Liver (tissue), 9 donors: ENCODE data around the gene CXXC4. TPM values are rescaled to one million over a fixed set of nuclear protein-coding genes. Genes with fewer than 3 reads are reported as not detected.
A peak's percentile ranks its signal among the peaks of the same experiment; 100 is the strongest.

ENCODE experiments used
- DNase-seq: peaks from one replicate; pipeline ENCODE4 v3.0.0-alpha.2; 2017; ENCODE audit warnings: low spot score
- H3K27ac ChIP-seq, 2 donors: one replicate each; pipeline ENCODE4 v1.7.0; 2013; ENCODE audit warnings: inconsistent platforms in 2 of 2, low read length in 2 of 2, control low read depth in 1 of 2, low read depth in 1 of 2, mild to moderate bottlenecking in 1 of 2
- H3K27me3 ChIP-seq, 4 donors: one replicate each; pipeline versions ENCODE4 v1.6.1 to v1.7.0; 2013; ENCODE audit warnings: low read length in 3 of 4, inconsistent platforms in 1 of 4, mild to moderate bottlenecking in 1 of 4, moderate library complexity in 1 of 4; ENCODE audit not compliant: control insufficient read depth in 4 of 4, insufficient read depth in 4 of 4
- H3K36me3 ChIP-seq, 4 donors: one replicate each; pipeline versions ENCODE4 v1.6.1 to v1.7.0; 2013; ENCODE audit warnings: low read length in 3 of 4, mild to moderate bottlenecking in 3 of 4, low read depth in 1 of 4, moderate library complexity in 1 of 4; ENCODE audit not compliant: control insufficient read depth in 4 of 4, insufficient read depth in 3 of 4
- H3K4me1 ChIP-seq, 4 donors: one replicate each; pipeline versions ENCODE4 v1.6.1 to v1.7.0; 2013; ENCODE audit warnings: low read length in 3 of 4, mild to moderate bottlenecking in 3 of 4, moderate library complexity in 1 of 4; ENCODE audit not compliant: control insufficient read depth in 4 of 4, insufficient read depth in 4 of 4
- H3K4me3 ChIP-seq, 3 donors: one replicate each; pipeline versions ENCODE4 v1.6.1 to v1.7.0; 2013; ENCODE audit warnings: low read length in 3 of 3, control low read depth in 1 of 3, low read depth in 1 of 3, mild to moderate bottlenecking in 1 of 3
- H3K9ac ChIP-seq, 2 donors: one replicate each; pipeline ENCODE4 v1.7.0; 2013; ENCODE audit warnings: low read length in 2 of 2, mild to moderate bottlenecking in 2 of 2, moderate library complexity in 2 of 2, control low read depth in 1 of 2, low read depth in 1 of 2
- H3K9me3 ChIP-seq, 4 donors: one replicate each; pipeline versions ENCODE4 v1.6.1 to v1.7.0; 2013; ENCODE audit warnings: low read length in 3 of 4; ENCODE audit not compliant: control insufficient read depth in 4 of 4
- EGR1 ChIP-seq, 2 donors: IDR thresholded peaks; 2 replicates each; pipeline ENCODE4 v1.6.1; 2016 to 2018; ENCODE audit warnings: antibody characterized with exemption in 2 of 2, low read depth in 2 of 2
- FOXA1 ChIP-seq: IDR thresholded peaks from 2 replicates; pipeline ENCODE4 v1.6.1; 2016; ENCODE audit warnings: antibody characterized with exemption
- FOXA2 ChIP-seq: IDR thresholded peaks from 2 replicates; pipeline ENCODE4 v1.6.1; 2016; ENCODE audit warnings: antibody characterized with exemption
- GABPA ChIP-seq, 2 donors: IDR thresholded peaks in 1 of 2; conservative IDR thresholded peaks in 1 of 2; 2 replicates each; pipeline ENCODE4 v1.6.1; 2016; ENCODE audit warnings: antibody characterized with exemption in 2 of 2, mild to moderate bottlenecking in 1 of 2, moderate library complexity in 1 of 2
- HNF4A ChIP-seq, 2 donors: conservative IDR thresholded peaks; 2 replicates each; pipeline ENCODE4 v1.6.1; 2016; ENCODE audit warnings: antibody characterized with exemption in 2 of 2, mild to moderate bottlenecking in 2 of 2
- HNF4G ChIP-seq: IDR thresholded peaks from 2 replicates; pipeline ENCODE4 v1.6.1; 2016; ENCODE audit warnings: antibody characterized with exemption
- JUND ChIP-seq, 2 donors: IDR thresholded peaks; 2 replicates each; pipeline ENCODE4 v1.6.1; 2016; ENCODE audit warnings: antibody characterized with exemption in 2 of 2
- NR2F2 ChIP-seq: IDR thresholded peaks from 2 replicates; pipeline ENCODE4 v1.6.1; 2016; ENCODE audit warnings: antibody characterized with exemption
- RAD21 ChIP-seq, 2 donors: IDR thresholded peaks; 2 replicates each; pipeline ENCODE4 v1.6.1; 2016; ENCODE audit warnings: antibody characterized with exemption in 2 of 2, mild to moderate bottlenecking in 2 of 2
- RXRA ChIP-seq, 2 donors: IDR thresholded peaks; 2 replicates each; pipeline ENCODE4 v1.6.1; 2017 to 2018; ENCODE audit warnings: antibody characterized with exemption in 2 of 2, mild to moderate bottlenecking in 1 of 2
- SP1 ChIP-seq: IDR thresholded peaks from 2 replicates; pipeline ENCODE4 v1.6.1; 2018; ENCODE audit warnings: antibody characterized with exemption, mild to moderate bottlenecking
- TAF1 ChIP-seq: conservative IDR thresholded peaks from 2 replicates; pipeline ENCODE4 v1.6.1; 2016; ENCODE audit warnings: antibody characterized with exemption, mild to moderate bottlenecking
- YY1 ChIP-seq: IDR thresholded peaks from 2 replicates; pipeline ENCODE4 v1.6.1; 2016; ENCODE audit warnings: antibody characterized with exemption, mild to moderate bottlenecking
- WGBS: extraction: QIAGEN DNeasy Blood & Tissue Kit; methylation state at CpG from one replicate; pipeline ENCODE4 v1.1.7; 2013; 5-methylcytosine and 5-hydroxymethylcytosine counted together
- polyA plus RNA-seq, 2 donors: library from polyadenylated mRNA; stranded (reverse) in 1 of 2; unstranded in 1 of 2; fragments of 200-250 nt in 1 of 2; fragments of >200 nt in 1 of 2; fragmentation: Nextera tagmentation in 1 of 2; extraction: Ambion mirVana in 1 of 2; gene quantifications; one replicate each; pipeline versions ENCODE4 v1.2.1 to v1.2.3, GENCODE V29; 2013 to 2015
- total RNA-seq, 2 donors: library from RNA; depleted of rRNA; stranded (reverse); fragments of >200 nt; gene quantifications; one replicate each; pipeline ENCODE4 v1.2.3, GENCODE V29; 2014
- TF ChIP-seq, protein P1 (sequence below): IDR thresholded peaks from 2 replicates; pipeline ENCODE4 v1.6.1; 2016; ENCODE audit warnings: antibody characterized with exemption
- TF ChIP-seq, protein P2 (sequence below): fragments of 150-350 bp; IDR thresholded peaks from 2 replicates; pipeline ENCODE4 v1.5.1; 2017; ENCODE audit warnings: improper control_type of control experiment, low read depth, low read length; ENCODE audit not compliant: missing input control
- TF ChIP-seq, protein P3 (sequence below): IDR thresholded peaks from 2 replicates; pipeline ENCODE4 v1.6.1; 2016; ENCODE audit warnings: antibody characterized with exemption, mild to moderate bottlenecking
- TF ChIP-seq, protein P4 (sequence below): IDR thresholded peaks from 2 replicates; pipeline ENCODE4 v1.6.1; 2016; ENCODE audit warnings: antibody characterized with exemption
- TF ChIP-seq, protein P5 (sequence below): IDR thresholded peaks from 2 replicates; pipeline ENCODE4 v1.6.1; 2016; ENCODE audit warnings: antibody characterized with exemption
- donor health status: healthy.
- donor health status: healthy.
- donor health status: healthy.
- donor health status: healthy.
- donor health status: healthy.

CXXC4 gene
- total and polyA plus RNA-seq, 4 donors, result 0.17 to 1.2 (median 1.00) TPM

DNA sequence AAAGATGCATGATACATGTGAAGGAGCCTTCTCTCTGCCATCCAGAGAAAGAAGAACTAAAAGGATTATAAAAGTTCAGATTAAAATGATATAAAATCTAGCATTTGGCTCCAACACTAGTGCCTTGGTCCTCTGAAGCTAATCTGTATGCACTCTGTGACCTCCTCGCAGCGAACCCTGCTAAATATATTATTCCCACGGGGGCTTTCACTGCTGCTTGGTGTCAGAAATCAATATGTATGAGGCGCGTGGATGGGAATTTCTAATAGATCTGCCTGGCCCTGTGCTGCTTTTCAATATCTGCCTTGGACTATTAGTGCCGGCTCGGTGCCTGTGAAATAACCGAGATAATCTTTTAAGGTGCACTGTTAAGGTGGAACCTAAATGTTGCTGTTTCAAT is 69.7 kb downstream of the CXXC4 start (continued):
- no peak for TF ChIP-seq JUND (IDR thresholded peaks at IDR 0.05)
- TF ChIP-seq NR2F2, result no peak
- no peak for TF ChIP-seq HNF4G
- TF ChIP-seq, protein P1, sequence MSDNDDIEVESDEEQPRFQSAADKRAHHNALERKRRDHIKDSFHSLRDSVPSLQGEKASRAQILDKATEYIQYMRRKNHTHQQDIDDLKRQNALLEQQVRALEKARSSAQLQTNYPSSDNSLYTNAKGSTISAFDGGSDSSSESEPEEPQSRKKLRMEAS, result no peak
- TF ChIP-seq EGR1 (IDR thresholded peaks at IDR 0.05; ENCODE audit: low read depth in 2 of 2), result no peak
- no peak for TF ChIP-seq RAD21 (IDR thresholded peaks at IDR 0.05)
- TF ChIP-seq HNF4A (conservative IDR thresholded peaks at IDR 0.05), result no peak

DNA sequence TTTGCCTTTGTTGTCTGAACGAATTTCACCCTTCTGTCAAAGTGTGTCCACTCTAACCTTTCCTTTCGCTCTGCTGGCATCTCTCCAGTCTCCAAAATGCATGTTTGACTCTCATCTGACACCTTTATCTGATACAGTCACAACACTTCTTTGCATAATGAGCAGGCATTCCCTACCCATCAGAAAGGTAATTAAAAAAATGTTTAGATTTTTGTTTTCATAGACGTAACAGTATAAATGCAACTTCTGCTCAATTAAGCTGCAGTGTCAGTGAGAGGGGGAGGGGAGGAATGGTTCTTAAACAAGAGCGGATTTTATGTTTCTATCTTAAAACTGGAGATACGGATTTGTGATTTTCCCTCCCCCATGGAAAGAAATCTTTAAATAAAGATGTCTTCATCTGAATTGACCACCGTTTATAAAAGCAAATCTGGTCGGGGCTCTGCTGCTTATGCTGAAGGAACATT is 70.2 kb downstream of the CXXC4 start:
- Histone ChIP-seq H3K36me3 (no peaks in the 10 kb centered on the region), H3K9ac (peak overlapping the region in 1 of 2 donors; percentile 54), H3K4me3 (peak overlapping the region; percentile 60 to 71 (median 63)), H3K27me3 (no peaks in the 10 kb centered on the region), H3K27ac (no peak overlapping the region), H3K4me1 (peaks cover 0 to 8% (median 2%) of the 10 kb centered on the region in 4 donors), H3K9me3 (no peaks in the 10 kb centered on the region)
- 20% methylated on average over 7 of the region's 7 CpGs for WGBS
- DNase-seq, result no peak
- TF ChIP-seq EGR1 (IDR thresholded peaks at IDR 0.05; ENCODE audit: low read depth in 2 of 2), result no peak
- TF ChIP-seq FOXA2, result no peak
- TF ChIP-seq HNF4A (conservative IDR thresholded peaks at IDR 0.05), result no peak
- TF ChIP-seq RAD21 (IDR thresholded peaks at IDR 0.05), result no peak
- TF ChIP-seq HNF4G, result no peak
- TF ChIP-seq NR2F2, result no peak
- TF ChIP-seq SP1, result no peak
- TF ChIP-seq, protein P1, result no peak
- TF ChIP-seq GABPA (IDR thresholded peaks at IDR 0.05 in 1 of 2, conservative IDR thresholded peaks at IDR 0.05 in 1 of 2), result no peak
- TF ChIP-seq, protein P2, sequence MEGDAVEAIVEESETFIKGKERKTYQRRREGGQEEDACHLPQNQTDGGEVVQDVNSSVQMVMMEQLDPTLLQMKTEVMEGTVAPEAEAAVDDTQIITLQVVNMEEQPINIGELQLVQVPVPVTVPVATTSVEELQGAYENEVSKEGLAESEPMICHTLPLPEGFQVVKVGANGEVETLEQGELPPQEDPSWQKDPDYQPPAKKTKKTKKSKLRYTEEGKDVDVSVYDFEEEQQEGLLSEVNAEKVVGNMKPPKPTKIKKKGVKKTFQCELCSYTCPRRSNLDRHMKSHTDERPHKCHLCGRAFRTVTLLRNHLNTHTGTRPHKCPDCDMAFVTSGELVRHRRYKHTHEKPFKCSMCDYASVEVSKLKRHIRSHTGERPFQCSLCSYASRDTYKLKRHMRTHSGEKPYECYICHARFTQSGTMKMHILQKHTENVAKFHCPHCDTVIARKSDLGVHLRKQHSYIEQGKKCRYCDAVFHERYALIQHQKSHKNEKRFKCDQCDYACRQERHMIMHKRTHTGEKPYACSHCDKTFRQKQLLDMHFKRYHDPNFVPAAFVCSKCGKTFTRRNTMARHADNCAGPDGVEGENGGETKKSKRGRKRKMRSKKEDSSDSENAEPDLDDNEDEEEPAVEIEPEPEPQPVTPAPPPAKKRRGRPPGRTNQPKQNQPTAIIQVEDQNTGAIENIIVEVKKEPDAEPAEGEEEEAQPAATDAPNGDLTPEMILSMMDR, result no peak
- TF ChIP-seq, protein P3, sequence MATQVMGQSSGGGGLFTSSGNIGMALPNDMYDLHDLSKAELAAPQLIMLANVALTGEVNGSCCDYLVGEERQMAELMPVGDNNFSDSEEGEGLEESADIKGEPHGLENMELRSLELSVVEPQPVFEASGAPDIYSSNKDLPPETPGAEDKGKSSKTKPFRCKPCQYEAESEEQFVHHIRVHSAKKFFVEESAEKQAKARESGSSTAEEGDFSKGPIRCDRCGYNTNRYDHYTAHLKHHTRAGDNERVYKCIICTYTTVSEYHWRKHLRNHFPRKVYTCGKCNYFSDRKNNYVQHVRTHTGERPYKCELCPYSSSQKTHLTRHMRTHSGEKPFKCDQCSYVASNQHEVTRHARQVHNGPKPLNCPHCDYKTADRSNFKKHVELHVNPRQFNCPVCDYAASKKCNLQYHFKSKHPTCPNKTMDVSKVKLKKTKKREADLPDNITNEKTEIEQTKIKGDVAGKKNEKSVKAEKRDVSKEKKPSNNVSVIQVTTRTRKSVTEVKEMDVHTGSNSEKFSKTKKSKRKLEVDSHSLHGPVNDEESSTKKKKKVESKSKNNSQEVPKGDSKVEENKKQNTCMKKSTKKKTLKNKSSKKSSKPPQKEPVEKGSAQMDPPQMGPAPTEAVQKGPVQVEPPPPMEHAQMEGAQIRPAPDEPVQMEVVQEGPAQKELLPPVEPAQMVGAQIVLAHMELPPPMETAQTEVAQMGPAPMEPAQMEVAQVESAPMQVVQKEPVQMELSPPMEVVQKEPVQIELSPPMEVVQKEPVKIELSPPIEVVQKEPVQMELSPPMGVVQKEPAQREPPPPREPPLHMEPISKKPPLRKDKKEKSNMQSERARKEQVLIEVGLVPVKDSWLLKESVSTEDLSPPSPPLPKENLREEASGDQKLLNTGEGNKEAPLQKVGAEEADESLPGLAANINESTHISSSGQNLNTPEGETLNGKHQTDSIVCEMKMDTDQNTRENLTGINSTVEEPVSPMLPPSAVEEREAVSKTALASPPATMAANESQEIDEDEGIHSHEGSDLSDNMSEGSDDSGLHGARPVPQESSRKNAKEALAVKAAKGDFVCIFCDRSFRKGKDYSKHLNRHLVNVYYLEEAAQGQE, result no peak
- TF ChIP-seq YY1, result no peak
- no peak for TF ChIP-seq RXRA (IDR thresholded peaks at IDR 0.05)
- TF ChIP-seq TAF1, result no peak
- TF ChIP-seq, protein P4, sequence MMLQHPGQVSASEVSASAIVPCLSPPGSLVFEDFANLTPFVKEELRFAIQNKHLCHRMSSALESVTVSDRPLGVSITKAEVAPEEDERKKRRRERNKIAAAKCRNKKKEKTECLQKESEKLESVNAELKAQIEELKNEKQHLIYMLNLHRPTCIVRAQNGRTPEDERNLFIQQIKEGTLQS, result no peak
- no peak for TF ChIP-seq JUND (IDR thresholded peaks at IDR 0.05)
- TF ChIP-seq, protein P5, sequence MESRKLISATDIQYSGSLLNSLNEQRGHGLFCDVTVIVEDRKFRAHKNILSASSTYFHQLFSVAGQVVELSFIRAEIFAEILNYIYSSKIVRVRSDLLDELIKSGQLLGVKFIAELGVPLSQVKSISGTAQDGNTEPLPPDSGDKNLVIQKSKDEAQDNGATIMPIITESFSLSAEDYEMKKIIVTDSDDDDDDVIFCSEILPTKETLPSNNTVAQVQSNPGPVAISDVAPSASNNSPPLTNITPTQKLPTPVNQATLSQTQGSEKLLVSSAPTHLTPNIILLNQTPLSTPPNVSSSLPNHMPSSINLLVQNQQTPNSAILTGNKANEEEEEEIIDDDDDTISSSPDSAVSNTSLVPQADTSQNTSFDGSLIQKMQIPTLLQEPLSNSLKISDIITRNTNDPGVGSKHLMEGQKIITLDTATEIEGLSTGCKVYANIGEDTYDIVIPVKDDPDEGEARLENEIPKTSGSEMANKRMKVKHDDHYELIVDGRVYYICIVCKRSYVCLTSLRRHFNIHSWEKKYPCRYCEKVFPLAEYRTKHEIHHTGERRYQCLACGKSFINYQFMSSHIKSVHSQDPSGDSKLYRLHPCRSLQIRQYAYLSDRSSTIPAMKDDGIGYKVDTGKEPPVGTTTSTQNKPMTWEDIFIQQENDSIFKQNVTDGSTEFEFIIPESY, result no peak
- no peak for TF ChIP-seq FOXA1
